Measurements from ENCODE around the gene SPRY4.

DNA sequence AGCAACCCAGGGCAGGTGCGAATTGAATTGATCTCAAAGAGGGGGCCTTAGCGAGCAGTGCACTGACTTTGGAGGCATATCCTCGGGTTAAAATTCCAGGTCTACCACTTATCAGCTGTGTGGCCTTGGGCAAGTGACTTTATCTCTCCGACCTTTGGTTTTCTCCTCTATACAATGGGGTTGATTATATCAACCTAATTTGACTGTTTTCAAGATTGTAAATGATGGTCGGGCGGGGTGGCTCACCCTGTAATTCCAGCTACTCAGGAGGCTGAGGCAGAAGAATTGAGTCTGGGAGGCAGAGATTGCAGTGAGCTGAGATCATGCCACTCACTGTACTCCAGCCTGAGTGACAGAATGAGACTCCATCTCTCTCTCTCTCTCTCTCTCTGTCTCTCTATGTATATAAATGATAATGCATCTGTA is 18.7 kb downstream of the SPRY4 start:
- TF ChIP-seq POLR2A (IDR thresholded peaks at IDR 0.05), result no peak
- TF ChIP-seq, protein P1, sequence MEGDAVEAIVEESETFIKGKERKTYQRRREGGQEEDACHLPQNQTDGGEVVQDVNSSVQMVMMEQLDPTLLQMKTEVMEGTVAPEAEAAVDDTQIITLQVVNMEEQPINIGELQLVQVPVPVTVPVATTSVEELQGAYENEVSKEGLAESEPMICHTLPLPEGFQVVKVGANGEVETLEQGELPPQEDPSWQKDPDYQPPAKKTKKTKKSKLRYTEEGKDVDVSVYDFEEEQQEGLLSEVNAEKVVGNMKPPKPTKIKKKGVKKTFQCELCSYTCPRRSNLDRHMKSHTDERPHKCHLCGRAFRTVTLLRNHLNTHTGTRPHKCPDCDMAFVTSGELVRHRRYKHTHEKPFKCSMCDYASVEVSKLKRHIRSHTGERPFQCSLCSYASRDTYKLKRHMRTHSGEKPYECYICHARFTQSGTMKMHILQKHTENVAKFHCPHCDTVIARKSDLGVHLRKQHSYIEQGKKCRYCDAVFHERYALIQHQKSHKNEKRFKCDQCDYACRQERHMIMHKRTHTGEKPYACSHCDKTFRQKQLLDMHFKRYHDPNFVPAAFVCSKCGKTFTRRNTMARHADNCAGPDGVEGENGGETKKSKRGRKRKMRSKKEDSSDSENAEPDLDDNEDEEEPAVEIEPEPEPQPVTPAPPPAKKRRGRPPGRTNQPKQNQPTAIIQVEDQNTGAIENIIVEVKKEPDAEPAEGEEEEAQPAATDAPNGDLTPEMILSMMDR (IDR thresholded peaks at IDR 0.05), result no peak

Measured in adrenal gland (tissue), 5 donors.